ENCODE results near the gene CFAP210. TPM values are rescaled to one million over a fixed set of nuclear protein-coding genes. Genes with fewer than 3 reads are reported as not detected.

CFAP210 gene
- total RNA-seq, 1 experiment from 2014 or later: not detected

GRCh38 chr2:169676357-169676756, 17.8 kb downstream of the CFAP210 start:
- no peak for DNase-seq (ENCODE audit: low read depth)

GRCh38 chr2:169673921-169674320, 20.3 kb downstream of the CFAP210 start:
- DNase-seq (ENCODE audit: low read depth): no peak

GRCh38 chr2:169673106-169673505, 21.1 kb downstream of the CFAP210 start:
- DNase-seq (ENCODE audit: low read depth): no peak

GRCh38 chr2:169672406-169672805, 21.8 kb downstream of the CFAP210 start:
- DNase-seq (ENCODE audit: low read depth): no peak

- DNase-seq (ENCODE audit: low read depth): no peak
These were observed 23.3 kb downstream of the CFAP210 start for GRCh38 chr2:169670937-169671336.

GRCh38 chr2:169670215-169670651, 24.0 kb downstream of the CFAP210 start:
- DNase-seq (ENCODE audit: low read depth): no peak

GRCh38 chr2:169667583-169667982, 26.6 kb downstream of the CFAP210 start:
- DNase-seq (ENCODE audit: low read depth): no peak

GRCh38 chr2:169664978-169665930, 29.0 kb downstream of the CFAP210 start:
- no peak for DNase-seq (ENCODE audit: low read depth)

- no peak for DNase-seq (ENCODE audit: low read depth)
These were observed 29.6 kb downstream of the CFAP210 start for GRCh38 chr2:169664600-169664977.

GRCh38 chr2:169663247-169663646, 31.0 kb downstream of the CFAP210 start:
- no peak for DNase-seq (ENCODE audit: low read depth)

- no peak for DNase-seq (ENCODE audit: low read depth)
These were observed 31.5 kb downstream of the CFAP210 start for GRCh38 chr2:169662744-169663143.

- DNase-seq (ENCODE audit: low read depth): no peak
These were observed 32.9 kb downstream of the CFAP210 start for GRCh38 chr2:169661265-169661664.

- DNase-seq (ENCODE audit: low read depth): no peak
These were observed 34.9 kb downstream of the CFAP210 start for GRCh38 chr2:169659320-169659719.

GRCh38 chr2:169658877-169659276, 35.3 kb downstream of the CFAP210 start:
- no peak for DNase-seq (ENCODE audit: low read depth)

- DNase-seq (ENCODE audit: low read depth): no peak
These were observed 38.0 kb downstream of the CFAP210 start for GRCh38 chr2:169656164-169656563.

GRCh38 chr2:169653636-169654035, 40.6 kb downstream of the CFAP210 start:
- DNase-seq (ENCODE audit: low read depth): no peak

GRCh38 chr2:169649278-169649677, 44.9 kb downstream of the CFAP210 start:
- DNase-seq (ENCODE audit: low read depth): no peak

GRCh38 chr2:169647496-169647895, 46.7 kb downstream of the CFAP210 start:
- DNase-seq (ENCODE audit: low read depth): no peak

GRCh38 chr2:169644173-169644572, 50.0 kb downstream of the CFAP210 start:
- no peak for DNase-seq (ENCODE audit: low read depth)

GRCh38 chr2:169641464-169641863, 52.7 kb downstream of the CFAP210 start:
- DNase-seq (ENCODE audit: low read depth): no peak

- no peak for DNase-seq (ENCODE audit: low read depth)
These were observed 54.1 kb downstream of the CFAP210 start for GRCh38 chr2:169640104-169640503.

- no peak for DNase-seq (ENCODE audit: low read depth)
These were observed 56.6 kb downstream of the CFAP210 start for GRCh38 chr2:169637620-169638019.

GRCh38 chr2:169636440-169637097, 57.6 kb downstream of the CFAP210 start:
- DNase-seq (ENCODE audit: low read depth): no peak
